ENCODE measurements around the gene PTPN3.

Gene PTPN3

DNA sequence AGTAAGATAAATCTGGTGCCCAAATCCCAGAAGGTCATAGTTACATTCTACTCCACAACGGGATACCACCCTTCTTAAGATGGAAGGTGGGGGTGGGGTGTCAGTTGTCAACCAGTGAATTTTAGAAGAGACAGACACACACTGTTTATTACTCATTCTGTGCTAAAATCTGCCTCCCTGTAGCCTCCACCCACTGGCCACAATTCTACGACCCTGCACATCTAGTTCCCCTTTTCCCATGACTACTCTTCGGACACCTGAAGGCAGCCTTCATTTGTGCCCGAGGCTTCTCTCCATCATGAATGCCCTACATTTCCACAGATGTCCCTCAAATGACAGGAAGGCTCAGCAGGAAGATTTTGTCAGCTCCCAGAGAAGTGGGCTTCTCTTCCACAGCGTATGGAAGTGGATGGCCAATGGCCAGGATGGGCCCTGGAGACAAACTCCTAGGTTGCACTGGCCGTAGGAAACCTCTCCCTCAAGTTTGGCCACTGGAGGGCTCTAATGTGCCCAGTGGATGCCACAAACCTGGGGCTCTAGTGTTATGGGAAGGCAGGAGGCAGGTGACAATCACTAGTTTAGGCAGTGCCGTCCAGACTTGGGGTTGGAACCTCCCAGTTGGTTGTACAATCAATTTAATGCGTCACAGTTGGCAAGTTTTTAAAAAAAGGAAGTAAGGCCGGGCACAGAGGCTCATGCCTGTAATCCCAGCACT, 46.6 kb downstream of the PTPN3 start:
- no peak for DNase-seq

GRCh38 chr9:109450346-109450745, 47.8 kb downstream of the PTPN3 start:
- DNase-seq = no peak

DNA sequence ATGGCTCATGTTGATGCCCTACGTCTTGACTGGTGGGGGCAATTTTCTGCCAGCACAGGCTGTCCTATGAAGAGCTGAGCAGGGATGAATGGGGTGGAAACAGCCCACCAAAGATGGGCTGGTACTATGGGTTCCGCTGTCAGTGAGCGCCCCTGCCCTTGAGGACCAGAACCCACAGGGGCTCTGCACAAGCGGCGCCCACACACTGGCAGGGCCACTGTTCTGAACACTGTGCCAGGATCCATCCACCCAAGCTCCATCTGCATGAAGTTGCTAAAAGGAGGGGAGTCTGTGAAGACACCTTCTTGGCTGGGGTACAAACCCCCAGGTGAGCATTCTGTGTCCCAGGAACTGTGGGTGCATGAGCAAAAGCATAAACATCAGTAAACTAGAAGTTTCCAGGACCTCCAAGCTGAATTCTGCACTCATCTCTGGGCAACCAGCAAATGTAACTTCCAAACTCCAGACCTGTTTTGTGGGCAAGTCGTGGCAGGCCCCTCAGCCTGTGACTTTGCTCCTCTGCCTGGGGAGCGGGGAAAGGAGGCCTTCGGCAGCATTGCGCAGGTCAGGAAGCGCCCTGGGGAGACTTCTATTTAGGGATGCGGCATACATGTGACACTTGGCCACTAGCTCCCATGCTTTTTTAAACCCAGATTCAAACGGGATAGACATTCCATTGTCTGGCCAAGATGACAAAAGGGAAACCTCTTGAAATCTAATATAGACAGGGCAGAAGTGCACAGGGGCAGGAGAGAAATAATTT, 48.9 kb downstream of the PTPN3 start:
- DNase-seq = no peak

- DNase-seq = no peak
These were observed 49.9 kb downstream of the PTPN3 start for GRCh38 chr9:109448223-109448622.

DNA sequence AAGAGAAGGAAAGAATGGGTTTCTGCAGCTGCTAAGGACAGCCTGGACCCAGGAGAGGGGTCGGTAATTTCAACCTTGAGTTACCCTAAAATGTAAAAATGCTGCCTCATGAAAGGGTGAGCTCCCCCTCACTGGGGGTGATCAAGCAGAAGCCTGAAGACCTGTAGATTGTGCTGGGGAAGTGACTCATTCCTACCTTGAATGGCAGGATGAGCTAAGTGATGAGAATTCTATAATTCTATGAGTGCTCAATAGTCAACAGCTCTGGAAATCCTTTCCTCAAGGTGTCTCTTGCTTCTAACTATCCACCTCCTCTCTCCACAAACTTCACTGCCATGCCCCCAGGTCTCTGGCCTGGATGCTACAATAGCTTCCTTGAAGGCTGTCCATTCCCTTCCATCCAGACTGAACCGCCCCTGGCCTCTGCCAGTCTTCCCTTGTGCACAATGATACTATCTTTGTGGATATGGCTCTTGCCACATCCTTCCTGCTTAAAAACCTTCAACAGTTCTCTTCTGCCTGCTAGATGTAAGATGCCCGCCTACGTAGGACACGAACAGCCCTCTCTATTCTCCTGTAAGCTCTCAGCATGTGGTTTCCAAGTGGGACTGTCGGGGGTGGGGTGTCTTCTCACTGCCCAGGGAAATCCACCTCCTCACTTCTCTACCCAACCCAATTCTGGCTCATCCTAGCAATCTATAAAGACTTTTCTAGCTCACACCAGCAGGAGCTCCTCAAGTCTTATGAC, 50.6 kb downstream of the PTPN3 start:
- DNase-seq = no peak

GRCh38 chr9:109444771-109445320, 53.3 kb downstream of the PTPN3 start:
- DNase-seq = no peak

GRCh38 chr9:109442716-109443115, 55.4 kb downstream of the PTPN3 start:
- DNase-seq = no peak

DNA sequence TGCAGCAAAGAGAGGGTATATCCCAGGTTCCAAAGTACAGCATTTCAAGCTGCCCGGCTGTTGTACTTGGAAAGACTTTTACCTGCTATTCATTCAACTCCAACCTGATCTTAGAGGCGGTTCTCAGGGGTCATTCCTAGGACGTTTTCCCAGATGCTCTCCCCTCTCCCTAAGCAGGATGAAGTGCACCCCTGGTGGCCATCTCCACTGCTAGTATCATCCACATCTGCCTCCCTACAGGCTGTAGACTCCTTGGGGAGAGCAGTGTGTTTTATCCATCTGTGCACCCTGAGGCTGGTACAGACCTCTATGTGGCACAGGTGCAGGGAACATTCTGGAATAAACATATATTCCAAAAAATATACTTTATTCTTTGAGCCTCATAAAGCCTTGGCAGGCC, 56.8 kb downstream of the PTPN3 start:
- DNase-seq = no peak

- peak; percentile 23 for DNase-seq
These were observed 57.3 kb downstream of the PTPN3 start for GRCh38 chr9:109440797-109441287.

DNA sequence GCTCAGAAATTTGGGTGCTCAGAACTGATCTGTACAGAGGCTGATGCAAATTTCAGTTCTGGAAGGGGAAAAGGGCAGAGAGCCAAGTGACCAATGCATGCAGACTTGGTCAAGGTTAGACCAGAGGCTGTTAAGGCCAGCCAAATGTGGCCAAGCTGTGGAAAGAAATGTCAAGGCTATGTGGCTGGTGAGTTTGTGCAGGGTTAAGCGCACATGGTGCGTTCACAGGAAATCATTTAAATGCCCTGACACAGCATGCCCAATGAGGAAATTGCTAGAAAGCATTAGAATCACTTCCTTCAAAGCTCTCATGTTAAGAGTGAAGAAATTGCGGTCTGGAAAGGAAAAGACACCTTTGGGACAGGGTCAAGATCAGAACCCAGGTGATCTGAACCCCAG, 58.0 kb downstream of the PTPN3 start:
- no peak for DNase-seq

- DNase-seq = no peak
These were observed 58.6 kb downstream of the PTPN3 start for GRCh38 chr9:109439378-109440116.

- no peak for DNase-seq
These were observed 60.8 kb downstream of the PTPN3 start for GRCh38 chr9:109437286-109437685.

DNA sequence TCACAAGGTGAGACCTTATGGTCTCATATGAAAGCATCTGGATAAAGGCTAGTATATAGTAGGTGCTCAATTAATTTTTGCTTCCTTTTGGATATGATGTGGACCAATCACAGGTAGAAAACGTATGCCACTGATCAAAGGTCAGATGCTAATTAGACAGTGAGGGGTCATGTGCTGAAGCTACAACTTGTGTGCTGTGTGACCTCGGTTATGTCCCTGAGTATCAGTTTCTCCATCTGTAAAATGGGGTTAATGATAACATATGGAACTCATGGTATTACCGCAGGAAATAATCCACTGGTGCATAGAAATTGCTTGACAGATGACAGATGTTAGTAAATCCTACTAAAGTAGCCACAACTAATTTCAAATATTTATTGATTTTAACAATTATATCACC, 62.0 kb downstream of the PTPN3 start:
- DNase-seq = no peak

DNA sequence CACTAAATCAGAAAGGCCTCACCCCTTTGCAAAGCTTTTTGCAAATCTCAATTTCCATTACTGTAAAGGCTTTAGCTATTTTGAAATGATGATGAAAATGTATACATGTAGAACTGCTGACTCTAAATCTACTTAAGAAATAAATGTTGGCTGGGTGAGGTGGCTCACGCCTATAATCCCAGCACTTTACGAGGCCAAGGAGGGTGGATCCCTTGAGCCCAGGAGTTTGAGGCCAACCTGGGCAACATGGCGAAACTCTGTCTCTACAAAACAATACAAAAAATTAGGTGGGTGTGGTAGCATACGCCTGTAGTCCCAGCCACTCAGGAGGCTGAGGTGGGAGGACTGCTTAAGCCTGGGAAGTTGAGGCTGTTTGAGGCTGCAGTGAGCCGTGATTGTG, 64.6 kb downstream of the PTPN3 start:
- no peak for DNase-seq

GRCh38 chr9:109430231-109430630, 67.9 kb downstream of the PTPN3 start:
- no peak for DNase-seq

DNA sequence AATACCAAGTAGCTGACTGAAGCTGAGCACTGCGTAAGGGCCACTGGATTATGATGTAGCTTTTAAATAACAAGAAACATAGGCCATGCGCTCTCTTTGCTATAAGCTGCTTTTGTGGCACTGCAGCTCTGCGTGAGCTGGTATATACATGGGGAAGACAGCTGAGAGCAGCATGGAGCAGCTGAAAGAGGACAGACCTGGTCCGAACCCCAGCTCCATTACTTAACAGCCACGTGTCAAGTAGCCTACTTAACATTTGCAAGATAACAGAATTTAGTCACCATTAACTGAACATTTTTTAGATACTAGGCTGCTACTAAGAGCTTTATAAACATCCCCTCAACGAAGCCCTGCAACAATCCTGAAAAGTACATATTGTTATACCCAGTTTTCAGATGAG, 69.3 kb downstream of the PTPN3 start:
- DNase-seq = no peak

- DNase-seq = no peak
These were observed 70.2 kb downstream of the PTPN3 start for GRCh38 chr9:109427886-109428285.

- DNase-seq = no peak
These were observed 71.3 kb downstream of the PTPN3 start for GRCh38 chr9:109426626-109427402.

DNA sequence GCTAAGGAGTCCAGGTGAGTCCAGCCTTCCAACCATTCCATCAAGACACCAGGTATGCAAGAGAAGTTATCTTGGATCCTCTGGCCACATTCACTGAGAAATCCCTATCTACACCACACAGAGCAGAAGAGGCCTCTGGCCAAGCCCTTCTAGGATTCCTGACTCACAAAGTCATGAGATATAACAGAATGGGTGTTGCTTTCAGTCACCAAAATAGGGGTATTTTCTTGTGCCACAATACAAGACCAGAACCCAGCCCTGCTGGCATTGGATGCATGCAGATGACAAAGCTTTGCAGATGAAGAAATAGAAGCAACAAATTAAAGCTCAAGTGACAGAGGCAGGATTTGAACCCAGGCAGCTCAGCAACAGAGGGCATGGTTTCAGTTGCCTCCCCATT, 73.5 kb downstream of the PTPN3 start:
- DNase-seq = no peak

- no peak for DNase-seq
These were observed 74.2 kb downstream of the PTPN3 start for GRCh38 chr9:109423877-109424276.

- no peak for DNase-seq
These were observed 75.5 kb downstream of the PTPN3 start for GRCh38 chr9:109422641-109423040.
